Skeletal muscle satellite cell (primary cell): ENCODE data around the gene TNFAIP8.

ENCODE experiments used
- H3K27me3 ChIP-seq: 2 replicates; pipeline ENCODE4 v1.7.0; 2013; ENCODE audit warnings: low read length; ENCODE audit not compliant: control insufficient read depth, insufficient read depth
- H3K36me3 ChIP-seq: 2 replicates; pipeline ENCODE4 v1.7.0; 2013; ENCODE audit warnings: mild to moderate bottlenecking, control low read depth, low read length; ENCODE audit not compliant: insufficient read depth
- H3K4me1 ChIP-seq: 2 replicates; pipeline ENCODE4 v1.7.0; 2013; ENCODE audit warnings: low read length; ENCODE audit not compliant: control insufficient read depth, insufficient read depth
- H3K4me2 ChIP-seq: 2 replicates; pipeline ENCODE4 v1.7.0; 2013; ENCODE audit warnings: mild to moderate bottlenecking, low read length
- H3K4me3 ChIP-seq: 2 replicates; pipeline ENCODE4 v1.7.0; 2013; ENCODE audit warnings: low read length
- H3K9ac ChIP-seq: 2 replicates; pipeline ENCODE4 v1.7.0; 2013; ENCODE audit warnings: mild to moderate bottlenecking, low read depth, low read length, moderate library complexity
- H3K9me3 ChIP-seq: replicated peaks from 2 replicates; pipeline ENCODE4 v1.7.0; 2013; ENCODE audit warnings: mild to moderate bottlenecking, control low read depth, low read length

The TNFAIP8 gene

DNA sequence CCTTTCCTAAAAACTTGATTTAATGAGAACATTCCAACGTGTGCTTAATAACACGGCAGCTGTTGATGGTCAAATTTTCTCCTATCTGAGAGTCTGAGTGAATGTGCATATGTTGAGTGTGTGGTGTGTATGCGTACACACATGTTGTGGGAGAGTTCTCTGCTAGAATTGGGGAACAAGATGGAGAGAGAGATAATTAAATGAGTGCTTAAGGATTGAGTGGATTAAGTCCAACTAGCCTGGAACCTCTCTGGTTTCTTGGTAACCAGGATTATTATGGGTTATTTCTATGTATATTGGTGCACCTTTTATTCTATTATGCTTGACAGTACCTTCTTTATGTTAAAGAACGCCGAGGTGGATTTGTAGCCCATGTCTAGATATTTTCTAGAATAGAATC lies 36.4 kb upstream of the TNFAIP8 start:
- H3K36me3 ChIP-seq: no peaks in the 10 kb centered on the region
- H3K4me2 ChIP-seq: no peak overlapping the region
- H3K4me1 ChIP-seq: peaks cover 33% of the 10 kb centered on the region
- H3K9ac ChIP-seq: no peak overlapping the region
- H3K27me3 ChIP-seq: no peaks in the 10 kb centered on the region
- H3K4me3 ChIP-seq: no peak overlapping the region
- no peaks in the 10 kb centered on the region for H3K9me3 ChIP-seq

DNA sequence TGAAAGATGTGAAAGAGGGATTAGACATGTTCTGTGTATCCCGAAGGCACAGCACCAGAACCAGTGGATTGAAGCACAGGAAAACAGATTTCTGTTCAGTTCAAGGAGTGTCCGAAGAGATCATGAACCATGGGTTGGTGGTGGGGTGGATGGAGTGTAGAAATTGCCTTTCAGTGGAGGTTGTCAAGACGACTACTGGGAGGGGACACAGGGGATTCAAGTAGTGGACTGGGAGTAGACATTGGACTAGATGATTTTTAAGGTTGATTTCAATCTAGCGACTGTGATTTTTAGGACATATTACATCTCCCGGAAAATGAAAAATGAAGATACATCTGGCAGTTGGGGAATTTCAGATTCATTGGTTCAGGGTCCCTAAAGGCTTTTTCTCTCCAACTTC lies 35.9 kb upstream of the TNFAIP8 start:
- Histone ChIP-seq H3K9ac (no peak overlapping the region), H3K4me1 (peaks cover 38% of the 10 kb centered on the region), H3K4me2 (no peak overlapping the region), H3K27me3 (no peaks in the 10 kb centered on the region), H3K9me3 (no peaks in the 10 kb centered on the region), H3K36me3 (no peaks in the 10 kb centered on the region), H3K4me3 (no peak overlapping the region)

DNA sequence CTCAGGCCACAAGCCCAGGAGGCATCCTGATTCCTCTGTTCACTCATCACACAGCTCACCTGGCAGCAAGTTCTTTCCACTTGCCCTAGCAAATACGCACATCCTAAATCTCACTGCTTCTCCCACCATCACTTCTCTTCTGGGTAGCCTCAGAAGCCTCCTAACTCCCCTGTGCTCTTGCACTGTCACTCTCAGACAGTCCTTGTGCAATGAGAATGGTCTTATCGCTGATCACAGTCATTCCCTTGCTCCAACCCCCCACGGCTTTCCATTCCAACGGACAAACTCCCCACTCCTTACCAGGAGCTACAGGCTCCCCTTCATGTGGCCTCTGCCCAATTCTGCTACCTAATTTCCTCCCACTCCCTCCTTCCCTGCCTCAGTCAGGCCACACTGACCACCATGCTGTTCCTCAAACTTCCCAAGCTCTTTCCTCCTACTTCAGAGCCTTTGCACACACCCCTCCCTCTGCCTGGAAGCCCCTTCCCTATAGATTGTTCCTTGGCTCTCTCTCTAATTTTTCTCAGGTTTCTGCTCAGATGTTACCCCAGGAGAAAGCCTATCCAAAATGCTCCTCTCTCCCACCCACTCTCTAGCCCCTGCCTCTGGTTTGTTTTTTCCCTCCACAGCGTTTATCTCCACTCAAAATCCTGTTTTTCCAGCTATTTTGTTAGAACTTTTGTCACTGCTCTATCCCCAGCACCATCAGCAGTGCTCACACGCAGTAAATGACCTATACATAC lies 34.1 kb upstream of the TNFAIP8 start:
- no peaks in the 10 kb centered on the region for H3K27me3 ChIP-seq
- H3K4me3 ChIP-seq: no peak overlapping the region
- peaks cover 35% of the 10 kb centered on the region for H3K4me1 ChIP-seq

DNA sequence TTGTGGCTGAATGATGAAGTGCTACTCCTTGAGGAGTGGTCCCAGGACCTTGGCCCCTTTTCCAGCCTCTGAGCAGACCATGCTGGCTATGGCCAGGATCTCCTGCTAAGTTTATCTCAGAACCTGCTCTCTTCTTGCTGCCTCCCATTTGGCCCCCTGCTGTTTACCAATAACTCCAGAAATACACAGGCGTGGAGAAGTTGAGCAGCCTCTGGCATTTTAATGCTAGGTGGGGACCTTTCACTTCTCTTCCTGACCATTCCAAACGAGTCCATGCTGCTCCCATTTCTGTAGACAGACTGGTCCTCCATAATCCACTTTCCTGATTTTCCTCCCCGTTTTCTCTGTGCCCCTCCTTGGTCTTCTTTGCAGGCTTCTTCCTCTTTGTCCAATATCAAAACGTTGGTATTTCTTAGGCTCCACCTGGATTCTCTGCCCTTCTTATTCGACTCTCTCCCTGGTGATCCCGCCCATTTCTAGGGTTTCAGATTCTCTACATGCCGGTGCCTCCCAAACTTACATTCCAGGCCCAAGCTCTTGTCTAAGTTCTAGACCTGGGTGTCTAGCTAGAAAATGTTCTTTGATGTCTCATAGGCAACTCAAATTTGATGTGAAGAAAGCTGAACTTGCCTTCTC lies 33.4 kb upstream of the TNFAIP8 start:
- H3K4me2 ChIP-seq: no peak overlapping the region
- no peaks in the 10 kb centered on the region for H3K9me3 ChIP-seq
- peaks cover 41% of the 10 kb centered on the region for H3K4me1 ChIP-seq
- H3K9ac ChIP-seq: no peak overlapping the region
- H3K4me3 ChIP-seq: no peak overlapping the region
- H3K36me3 ChIP-seq: no peaks in the 10 kb centered on the region
- no peaks in the 10 kb centered on the region for H3K27me3 ChIP-seq

More for the DNA sequence above, 34.1 kb upstream of the TNFAIP8 start:
- Histone ChIP-seq H3K9me3 (no peaks in the 10 kb centered on the region), H3K36me3 (no peaks in the 10 kb centered on the region), H3K9ac (no peak overlapping the region), H3K4me2 (no peak overlapping the region)

DNA sequence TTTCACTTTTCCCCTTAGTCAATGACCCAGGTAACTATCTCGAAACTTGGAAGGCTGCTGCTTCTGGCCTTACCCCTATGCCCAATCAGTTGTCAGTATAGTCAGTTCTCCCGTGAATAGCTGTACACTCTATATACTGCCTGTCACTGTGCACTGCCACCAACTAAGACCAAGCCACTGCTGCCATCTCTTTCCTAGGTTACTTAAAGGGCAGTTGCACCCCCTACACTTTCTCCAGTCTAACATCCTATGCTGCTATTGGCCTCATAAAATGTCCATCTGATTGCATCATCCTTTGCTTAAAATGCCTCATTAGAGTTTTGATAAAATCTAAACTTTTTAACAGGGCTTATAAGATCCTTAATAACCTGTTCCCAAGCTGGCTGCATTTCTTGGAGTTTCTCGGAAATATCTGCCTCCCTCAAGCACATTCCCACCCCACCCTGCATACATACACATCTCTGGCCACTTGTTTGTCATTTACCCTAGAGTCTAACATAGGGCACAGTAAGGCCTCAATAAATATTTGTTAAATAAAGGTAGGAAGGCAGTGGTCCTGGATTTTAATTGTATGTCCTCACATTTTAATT lies 32.8 kb upstream of the TNFAIP8 start:
- Histone ChIP-seq H3K27me3 (no peaks in the 10 kb centered on the region), H3K9me3 (no peaks in the 10 kb centered on the region), H3K4me2 (peak overlapping the region; percentile 72), H3K36me3 (no peaks in the 10 kb centered on the region), H3K4me1 (peaks cover 39% of the 10 kb centered on the region), H3K9ac (peak overlapping the region; percentile 72), H3K4me3 (no peak overlapping the region)

DNA sequence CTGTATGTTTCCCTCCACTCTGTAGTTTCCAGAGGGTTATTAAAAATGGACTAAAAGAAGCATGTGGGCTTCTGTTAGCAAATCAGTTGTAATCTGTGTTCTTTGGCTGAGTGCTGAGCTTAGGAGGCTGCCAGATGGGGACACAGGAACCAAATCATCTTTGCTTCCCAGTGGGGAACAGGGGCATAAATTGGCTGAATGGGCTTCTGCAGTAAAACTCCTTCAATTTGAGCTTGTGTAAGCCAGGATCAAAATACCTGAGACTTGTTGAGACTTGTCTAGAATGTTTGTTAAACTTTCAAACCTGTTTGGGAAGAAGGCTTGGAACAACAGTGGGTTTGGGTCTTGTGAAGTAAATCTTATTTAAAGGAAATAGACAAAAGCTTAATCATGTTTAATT lies 32.2 kb upstream of the TNFAIP8 start:
- peak overlapping the region; percentile 31 for H3K4me3 ChIP-seq
- H3K9me3 ChIP-seq: no peaks in the 10 kb centered on the region
- H3K36me3 ChIP-seq: no peaks in the 10 kb centered on the region
- peak overlapping the region; percentile 72 for H3K9ac ChIP-seq
- peaks cover 43% of the 10 kb centered on the region for H3K4me1 ChIP-seq
- H3K4me2 ChIP-seq: peak overlapping the region; percentile 72
- H3K27me3 ChIP-seq: no peaks in the 10 kb centered on the region

DNA sequence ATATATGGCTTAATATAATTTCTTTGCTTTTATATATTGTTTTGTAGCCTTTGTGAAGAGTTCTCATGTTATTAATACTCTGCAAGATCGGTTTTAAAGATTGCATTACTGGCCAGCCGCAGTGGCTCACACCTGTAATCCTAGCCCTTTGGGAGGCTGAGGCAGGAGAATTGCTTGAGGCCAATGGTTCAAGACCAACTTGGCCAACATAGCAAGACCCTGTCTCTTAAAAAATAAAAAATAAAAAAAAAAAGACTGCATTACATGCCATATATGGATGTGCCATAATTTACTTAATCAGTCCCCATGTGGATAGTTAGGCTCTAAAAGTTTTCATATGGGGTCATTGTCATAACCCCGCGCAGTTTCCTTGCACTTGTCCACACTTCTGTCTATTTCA lies 31.0 kb upstream of the TNFAIP8 start:
- peaks cover 50% of the 10 kb centered on the region for H3K4me1 ChIP-seq
- H3K4me2 ChIP-seq: peak overlapping the region; percentile 72
- no peaks in the 10 kb centered on the region for H3K36me3 ChIP-seq
- H3K9me3 ChIP-seq: no peaks in the 10 kb centered on the region
- H3K4me3 ChIP-seq: peak overlapping the region; percentile 31
- H3K27me3 ChIP-seq: no peaks in the 10 kb centered on the region
- peak overlapping the region; percentile 56 for H3K9ac ChIP-seq

DNA sequence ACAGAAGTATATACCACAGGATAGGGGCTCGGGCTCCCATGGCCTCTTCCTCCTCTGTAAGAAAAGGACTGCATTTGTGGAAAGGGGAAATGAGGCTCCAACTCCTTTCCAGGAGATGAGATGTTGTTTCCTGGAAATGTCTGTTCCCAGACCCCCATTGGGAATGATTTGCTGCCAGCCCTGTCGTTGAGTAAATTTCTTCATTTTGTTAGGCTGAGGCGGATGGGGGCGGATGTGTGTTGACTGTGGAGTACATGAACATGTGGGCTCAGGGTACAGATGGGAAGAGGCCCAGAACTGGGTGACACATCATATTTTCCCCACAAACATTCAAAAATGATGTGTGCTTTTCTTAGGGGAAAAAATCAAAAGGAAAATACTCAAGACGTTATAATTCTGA lies 28.8 kb upstream of the TNFAIP8 start:
- H3K36me3 ChIP-seq: no peaks in the 10 kb centered on the region
- H3K4me3 ChIP-seq: no peak overlapping the region
- H3K27me3 ChIP-seq: no peaks in the 10 kb centered on the region
- peaks cover 50% of the 10 kb centered on the region for H3K4me1 ChIP-seq
- H3K9ac ChIP-seq: no peak overlapping the region
- no peak overlapping the region for H3K4me2 ChIP-seq
- H3K9me3 ChIP-seq: no peaks in the 10 kb centered on the region

DNA sequence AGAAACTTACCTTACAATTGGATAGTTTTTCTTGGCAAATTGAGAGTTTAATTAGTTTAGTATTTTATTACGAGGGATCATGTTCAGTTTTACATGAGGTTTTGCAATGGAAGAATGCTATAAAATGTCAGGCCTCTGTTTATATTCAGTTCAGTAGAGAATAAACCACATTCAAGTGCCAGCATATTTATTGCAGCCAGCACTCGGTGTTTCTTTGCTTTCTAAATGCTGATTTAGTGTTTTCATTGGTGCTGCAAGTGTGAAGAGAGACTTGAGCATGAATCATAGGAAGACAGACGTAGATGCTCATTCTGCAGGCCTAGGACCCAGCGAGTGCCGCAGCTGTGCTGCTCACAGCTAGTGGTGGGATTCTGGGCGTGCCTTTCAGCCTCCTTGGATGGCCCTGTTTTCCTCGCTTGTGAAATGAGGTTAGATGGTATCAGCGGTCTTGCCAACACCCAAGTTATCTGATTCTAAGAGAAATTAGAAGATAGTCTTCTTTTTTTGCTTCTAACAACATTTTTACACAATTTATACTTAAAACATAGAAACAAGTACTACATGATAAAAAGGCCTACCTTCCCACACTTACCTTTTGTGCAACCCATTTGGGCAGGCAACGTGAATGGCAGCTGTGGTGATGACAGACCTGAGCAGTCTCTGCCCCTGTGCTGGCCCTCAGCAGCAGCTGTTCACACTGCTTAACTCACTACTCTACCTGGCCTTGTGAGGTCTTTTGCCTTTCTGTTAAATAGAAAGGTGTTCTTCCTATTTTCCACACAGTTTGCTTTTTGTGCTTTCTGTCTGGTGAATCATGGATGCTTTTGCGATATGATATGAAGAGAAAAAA lies 26.8 kb upstream of the TNFAIP8 start:
- Histone ChIP-seq H3K27me3 (no peaks in the 10 kb centered on the region), H3K4me1 (peaks cover 33% of the 10 kb centered on the region), H3K4me3 (no peak overlapping the region)

DNA sequence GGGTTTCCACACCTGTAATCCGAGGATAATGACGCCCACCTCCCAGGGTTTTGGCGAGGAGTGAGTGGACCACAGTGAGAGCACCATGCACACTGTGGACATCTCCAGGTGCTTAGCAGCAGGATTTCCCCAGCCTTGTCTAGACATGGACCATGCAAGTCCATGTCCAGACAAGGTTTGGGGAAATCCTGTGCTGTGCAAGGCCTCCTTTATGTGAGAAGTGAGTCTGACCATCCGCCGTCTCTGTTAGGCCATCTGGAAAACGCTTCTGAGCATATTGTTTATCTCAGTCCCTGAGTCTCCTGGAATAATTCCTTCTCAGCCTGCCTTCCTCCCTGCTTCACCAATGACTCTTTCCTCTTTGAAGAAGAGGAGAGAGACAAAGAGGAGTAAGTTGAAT lies 26.2 kb upstream of the TNFAIP8 start:
- H3K36me3 ChIP-seq: no peaks in the 10 kb centered on the region
- H3K27me3 ChIP-seq: no peaks in the 10 kb centered on the region
- H3K9ac ChIP-seq: no peak overlapping the region
- H3K4me3 ChIP-seq: no peak overlapping the region
- peaks cover 28% of the 10 kb centered on the region for H3K4me1 ChIP-seq
- no peak overlapping the region for H3K4me2 ChIP-seq
- H3K9me3 ChIP-seq: no peaks in the 10 kb centered on the region

More for the DNA sequence above, 26.8 kb upstream of the TNFAIP8 start:
- no peaks in the 10 kb centered on the region for H3K36me3 ChIP-seq
- H3K4me2 ChIP-seq: no peak overlapping the region
- no peaks in the 10 kb centered on the region for H3K9me3 ChIP-seq
- H3K9ac ChIP-seq: no peak overlapping the region
